Uterus (tissue), 4 donors: Measurements from ENCODE around the gene MUC20. TPM values are rescaled to one million over a fixed set of nuclear protein-coding genes. Genes with fewer than 3 reads are reported as not detected.
"Not testable (repeated sequence)": the region's sequence is repeated elsewhere in the genome, so short reads cannot be mapped to it uniquely, and the experiment has no call there.

Source experiments
- DNase-seq, 2 donors: peaks; one replicate each; pipeline ENCODE4 v3.0.0-alpha.2; 2019 to 2020
- H3K27ac ChIP-seq, 2 donors: fragments of 200-600 bp; sonication (generic); 1 replicate in 1 of 2; 2 replicates in 1 of 2; pipeline ENCODE4 v1.5.1; 2016 to 2018
- H3K27me3 ChIP-seq, 2 donors: fragments of 200-600 bp; sonication (generic); one replicate each; pipeline ENCODE4 v1.5.1; 2018 to 2019; ENCODE audit warnings: control low read depth in 1 of 2
- H3K36me3 ChIP-seq, 2 donors: fragments of 200-600 bp; sonication (generic); one replicate each; pipeline ENCODE4 v1.5.1; 2019; ENCODE audit warnings: control low read depth in 1 of 2
- H3K4me1 ChIP-seq, 2 donors: fragments of 200-600 bp; sonication (generic); one replicate each; pipeline ENCODE4 v1.5.1; 2018 to 2019; ENCODE audit warnings: control low read depth in 1 of 2
- H3K4me3 ChIP-seq, 2 donors: fragments of 200-600 bp; sonication (generic); 1 replicate in 1 of 2; 2 replicates in 1 of 2; pipeline ENCODE4 v1.5.1; 2018 to 2019; ENCODE audit warnings: mild to moderate bottlenecking in 1 of 2
- H3K9me3 ChIP-seq, 2 donors: fragments of 200-600 bp; sonication (generic); one replicate each; pipeline ENCODE4 v1.5.1; 2019; ENCODE audit warnings: control low read depth in 1 of 2
- POLR2A ChIP-seq, 2 donors: fragments of 450-650 bp; IDR thresholded peaks; one replicate each; pipeline ENCODE4 v1.6.1; 2016; ENCODE audit warnings: antibody characterized with exemption in 2 of 2, mild to moderate bottlenecking in 1 of 2, moderate library complexity in 1 of 2
- intact Hi-C: fragments of 100-400 bp; cut with DNase I; formaldehyde crosslinking; loops from one replicate; pipeline ENCODE4 v1.15.1; 2023; ENCODE audit warnings: low total_unique reads
- total RNA-seq, 4 donors: library from RNA; depleted of rRNA in 3 of 4; stranded (reverse); fragments of >200 nt in 3 of 4; gene quantifications; one replicate each; pipeline versions ENCODE4 v1.1.0 to v1.2.4, GENCODE V29; 2014 to 2023
- TF ChIP-seq, protein P1 (sequence below), 4 experiments: fragments of 200-600 bp in 2 of 4; fragments of 450-650 bp in 2 of 4; sonication (generic) in 2 of 4; IDR thresholded peaks; one replicate each; pipeline ENCODE4 v1.5.1; 2016 to 2019; ENCODE audit warnings: antibody characterized with exemption in 4 of 4, mild to moderate bottlenecking in 2 of 4, moderate library complexity in 1 of 4
- donor health status: DM: yes; HTN: yes; CAD: no.

Gene MUC20
- total RNA-seq, 4 donors from 2014 or later = 0.29 to 17.6 (median 4.4) TPM

DNA sequence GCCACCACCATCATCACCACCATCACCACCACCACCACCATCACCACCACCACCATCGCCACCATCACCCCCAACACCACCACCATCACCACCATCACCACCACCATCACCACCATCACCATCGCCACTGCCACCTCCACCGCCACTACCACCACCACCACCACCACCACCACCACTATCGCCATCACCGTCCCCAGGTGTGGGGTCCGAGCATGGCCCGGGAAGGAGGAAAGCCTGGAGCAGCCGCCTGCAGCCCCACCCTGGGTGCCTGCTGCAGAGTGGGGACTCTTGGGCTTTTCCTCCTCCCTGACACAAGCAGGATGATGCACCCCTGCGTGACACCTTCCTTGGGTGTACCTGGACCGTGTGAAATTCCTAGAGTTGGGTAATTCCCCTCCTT, 47.0 kb downstream of the MUC20 start:
- no peaks in the 10 kb centered on the region for H3K4me1 ChIP-seq
- intact Hi-C loops = no loop called here
- H3K4me3 ChIP-seq = no peak overlapping the region
- H3K9me3 ChIP-seq = no peaks in the 10 kb centered on the region
- H3K27ac ChIP-seq = no peak overlapping the region
- no peak for DNase-seq
- H3K36me3 ChIP-seq = no peaks in the 10 kb centered on the region
- no peak for TF ChIP-seq POLR2A (IDR thresholded peaks at IDR 0.05)
- TF ChIP-seq, protein P1, sequence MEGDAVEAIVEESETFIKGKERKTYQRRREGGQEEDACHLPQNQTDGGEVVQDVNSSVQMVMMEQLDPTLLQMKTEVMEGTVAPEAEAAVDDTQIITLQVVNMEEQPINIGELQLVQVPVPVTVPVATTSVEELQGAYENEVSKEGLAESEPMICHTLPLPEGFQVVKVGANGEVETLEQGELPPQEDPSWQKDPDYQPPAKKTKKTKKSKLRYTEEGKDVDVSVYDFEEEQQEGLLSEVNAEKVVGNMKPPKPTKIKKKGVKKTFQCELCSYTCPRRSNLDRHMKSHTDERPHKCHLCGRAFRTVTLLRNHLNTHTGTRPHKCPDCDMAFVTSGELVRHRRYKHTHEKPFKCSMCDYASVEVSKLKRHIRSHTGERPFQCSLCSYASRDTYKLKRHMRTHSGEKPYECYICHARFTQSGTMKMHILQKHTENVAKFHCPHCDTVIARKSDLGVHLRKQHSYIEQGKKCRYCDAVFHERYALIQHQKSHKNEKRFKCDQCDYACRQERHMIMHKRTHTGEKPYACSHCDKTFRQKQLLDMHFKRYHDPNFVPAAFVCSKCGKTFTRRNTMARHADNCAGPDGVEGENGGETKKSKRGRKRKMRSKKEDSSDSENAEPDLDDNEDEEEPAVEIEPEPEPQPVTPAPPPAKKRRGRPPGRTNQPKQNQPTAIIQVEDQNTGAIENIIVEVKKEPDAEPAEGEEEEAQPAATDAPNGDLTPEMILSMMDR (IDR thresholded peaks at IDR 0.05) = no peak
- no peaks in the 10 kb centered on the region for H3K27me3 ChIP-seq

DNA sequence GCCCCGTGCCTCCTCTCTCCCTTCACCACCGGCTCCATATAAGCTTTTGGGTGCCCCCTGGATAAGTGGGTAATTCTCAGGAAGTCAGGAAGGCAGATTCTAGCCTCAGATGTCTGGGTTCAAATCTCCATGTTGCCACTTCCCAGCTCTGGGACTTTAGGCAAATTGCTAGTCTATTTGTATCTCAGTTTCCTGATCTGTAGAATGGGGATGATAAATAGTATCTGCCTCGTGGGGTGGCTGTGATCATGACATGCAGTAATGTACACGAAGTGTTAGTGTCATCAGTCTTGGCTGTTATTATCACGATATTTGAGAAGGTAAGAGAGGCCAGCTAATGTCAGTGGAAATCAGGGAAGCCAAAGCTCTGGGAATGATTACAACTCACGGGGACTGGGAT, 47.6 kb downstream of the MUC20 start:
- Histone ChIP-seq H3K27ac (no peak overlapping the region), H3K4me3 (no peak overlapping the region), H3K4me1 (no peaks in the 10 kb centered on the region), H3K9me3 (no peaks in the 10 kb centered on the region), H3K27me3 (no peaks in the 10 kb centered on the region), H3K36me3 (no peaks in the 10 kb centered on the region)
- intact Hi-C loops = no loop called here
- DNase-seq = no peak
- TF ChIP-seq, protein P1 (IDR thresholded peaks at IDR 0.05) = no peak
- no peak for TF ChIP-seq POLR2A (IDR thresholded peaks at IDR 0.05)

DNA sequence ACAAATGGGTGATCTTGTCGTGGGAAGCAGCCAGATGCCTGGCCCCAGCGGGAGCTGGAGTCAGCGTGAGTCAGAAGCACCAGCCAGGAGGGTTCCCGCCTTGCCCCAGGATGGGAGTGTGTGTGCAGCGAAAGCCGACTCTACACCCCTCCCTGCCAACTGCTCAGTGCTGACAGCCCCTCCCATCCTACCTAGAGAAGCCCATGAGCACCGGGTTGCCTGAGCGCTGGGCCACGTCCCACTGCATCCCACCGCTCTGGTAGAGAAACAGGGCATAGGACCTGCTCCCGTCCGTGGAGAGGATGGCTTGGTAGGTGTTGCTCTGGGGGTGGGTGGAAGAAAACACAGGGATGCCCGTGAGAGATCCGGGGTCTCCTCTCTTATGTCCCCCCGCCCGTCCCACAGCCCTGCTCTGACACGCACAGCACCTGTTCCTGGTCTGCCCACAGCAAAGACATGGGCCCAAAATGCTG, 48.1 kb downstream of the MUC20 start:
- intact Hi-C loops = no loop called here
- Histone ChIP-seq H3K9me3 (no peaks in the 10 kb centered on the region), H3K36me3 (no peaks in the 10 kb centered on the region), H3K27ac (no peak overlapping the region), H3K27me3 (no peaks in the 10 kb centered on the region), H3K4me3 (no peak overlapping the region), H3K4me1 (no peaks in the 10 kb centered on the region)
- no peak for TF ChIP-seq POLR2A (IDR thresholded peaks at IDR 0.05)
- TF ChIP-seq, protein P1 (IDR thresholded peaks at IDR 0.05) = no peak
- peak in 1 of 2 donors; percentile 5 for DNase-seq

DNA sequence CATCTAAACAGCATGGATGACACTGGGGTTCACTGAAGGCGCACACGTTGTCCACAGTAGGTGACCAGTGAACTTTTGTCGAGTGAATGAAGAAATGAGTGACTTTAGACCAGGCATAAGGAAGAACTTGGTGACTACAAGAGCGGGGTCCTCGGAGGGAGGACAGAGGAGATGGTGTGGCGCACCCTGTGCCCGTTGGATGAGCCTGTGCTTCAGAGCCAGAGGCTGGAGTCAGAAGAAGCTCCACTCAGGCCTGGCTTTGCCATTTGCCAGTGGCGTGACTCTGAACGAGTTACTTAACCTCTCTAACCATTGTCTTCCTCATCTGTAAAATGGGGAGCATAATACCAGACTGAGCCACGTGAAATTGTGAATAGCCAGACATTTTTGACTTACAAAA, 48.8 kb downstream of the MUC20 start:
- Histone ChIP-seq H3K9me3 (no peaks in the 10 kb centered on the region), H3K36me3 (no peaks in the 10 kb centered on the region), H3K4me1 (no peaks in the 10 kb centered on the region), H3K4me3 (no peak overlapping the region), H3K27me3 (no peaks in the 10 kb centered on the region), H3K27ac (no peak overlapping the region)
- TF ChIP-seq POLR2A (IDR thresholded peaks at IDR 0.05) = no peak
- TF ChIP-seq, protein P1 (IDR thresholded peaks at IDR 0.05) = no peak
- intact Hi-C loops = no loop called here
- DNase-seq = peak in 1 of 2 donors; percentile 3

DNA sequence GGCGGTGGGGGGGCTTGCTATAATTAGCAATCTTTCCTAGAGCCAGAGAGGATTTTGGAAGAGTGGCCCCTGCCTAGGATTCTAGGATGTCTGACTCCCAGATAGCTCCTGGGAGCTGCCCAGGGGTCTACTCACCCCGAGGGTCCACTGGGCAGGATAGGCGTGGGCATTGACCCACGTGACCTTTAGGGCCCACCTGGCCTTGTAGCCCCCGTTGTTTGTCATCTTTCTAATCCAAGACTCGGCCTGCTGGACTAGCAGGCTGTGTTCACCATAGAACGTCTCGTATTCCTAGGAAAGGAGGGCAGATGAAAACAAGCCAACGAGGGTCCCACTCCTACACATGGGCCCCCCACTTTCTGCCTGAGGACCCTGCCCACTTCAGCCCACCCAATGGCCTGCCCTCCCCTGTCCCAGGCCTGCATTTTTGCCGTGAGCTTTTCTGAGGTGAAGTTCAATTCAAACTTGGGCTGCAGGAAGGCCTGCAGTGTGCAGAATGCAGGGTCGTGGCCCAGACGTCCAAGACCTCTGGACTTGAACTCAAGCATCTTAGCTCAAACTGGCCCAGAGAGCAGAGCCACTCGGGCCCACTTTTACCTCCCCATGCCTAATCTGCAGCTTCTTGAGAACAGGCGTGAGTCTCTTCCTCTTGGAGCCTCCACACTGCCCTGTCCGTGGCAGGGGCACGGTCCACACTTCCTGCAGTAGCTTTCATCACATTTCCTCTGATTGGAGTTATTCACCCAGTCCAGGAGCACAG, 49.5 kb downstream of the MUC20 start:
- no peaks in the 10 kb centered on the region for H3K27me3 ChIP-seq
- peak in 1 of 2 donors; percentile 7 for DNase-seq
- no peaks in the 10 kb centered on the region for H3K9me3 ChIP-seq
- H3K4me1 ChIP-seq = no peaks in the 10 kb centered on the region
- intact Hi-C loops = no loop called here
- H3K4me3 ChIP-seq = no peak overlapping the region
- no peak for TF ChIP-seq POLR2A (IDR thresholded peaks at IDR 0.05)
- TF ChIP-seq, protein P1 (IDR thresholded peaks at IDR 0.05) = no peak
- no peaks in the 10 kb centered on the region for H3K36me3 ChIP-seq
- no peak overlapping the region for H3K27ac ChIP-seq

DNA sequence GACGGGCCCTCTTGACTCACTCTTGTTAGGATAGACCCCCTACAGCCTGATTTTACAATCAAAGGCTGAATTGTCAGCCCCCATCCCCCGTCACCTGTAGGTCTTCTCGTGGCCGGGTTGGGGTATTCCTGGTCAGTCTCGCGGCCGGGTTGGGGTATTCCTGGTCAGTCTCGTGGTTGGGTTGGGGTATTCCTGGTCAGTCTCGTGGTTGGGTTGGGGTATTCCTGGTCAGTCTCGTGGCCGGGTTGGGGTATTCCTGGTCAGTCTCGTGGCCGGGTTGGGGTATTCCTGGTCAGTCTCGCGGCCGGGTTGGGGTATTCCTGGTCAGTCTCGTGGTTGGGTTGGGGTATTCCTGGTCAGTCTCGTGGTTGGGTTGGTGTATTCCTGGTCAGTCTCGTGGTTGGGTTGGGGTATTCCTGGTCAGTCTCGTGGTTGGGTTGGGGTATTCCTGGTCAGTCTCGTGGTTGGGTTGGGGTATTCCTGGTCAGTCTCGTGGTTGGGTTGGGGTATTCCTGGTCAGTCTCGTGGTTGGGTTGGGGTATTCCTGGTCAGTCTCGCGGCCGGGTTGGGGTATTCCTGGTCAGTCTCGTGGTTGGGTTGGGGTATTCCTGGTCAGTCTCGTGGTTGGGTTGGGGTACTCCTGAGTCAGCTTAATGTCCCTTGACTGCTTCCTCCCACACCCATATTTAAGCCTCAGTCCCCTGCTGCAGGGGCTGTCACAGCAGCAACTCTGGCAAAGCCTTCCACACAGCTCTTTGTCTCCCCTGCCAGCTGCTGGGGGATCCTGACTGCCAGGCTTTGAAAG, 50.3 kb downstream of the MUC20 start:
- DNase-seq = peak in 1 of 2 donors; percentile 11
- H3K27me3 ChIP-seq, intact Hi-C loops, H3K27ac ChIP-seq, H3K4me3 ChIP-seq, H3K36me3 ChIP-seq, H3K9me3 ChIP-seq, H3K4me1 ChIP-seq: not testable (repeated sequence)
